H9 (cell line): Measurements from ENCODE around the gene VDR. TPM values are rescaled to one million over a fixed set of nuclear protein-coding genes. Genes with fewer than 3 reads are reported as not detected.

Experiments
- DNase-seq: peaks from one replicate; pipeline ENCODE4 v3.0.0-alpha.2; 2017
- H2AFZ ChIP-seq: one replicate; pipeline ENCODE4 v1.6.1; 2013; ENCODE audit warnings: mild to moderate bottlenecking, low read length, control low read depth, moderate library complexity
- H2AK5ac ChIP-seq: 2 replicates; pipeline ENCODE4 v1.6.1; 2013; ENCODE audit warnings: low read length, control low read depth, mixed read lengths; ENCODE audit not compliant: insufficient read length
- H2BK120ac ChIP-seq: one replicate; pipeline ENCODE4 v1.6.1; 2013; ENCODE audit warnings: low read depth, mild to moderate bottlenecking, low read length, control low read depth, inconsistent platforms; ENCODE audit not compliant: poor library complexity, severe bottlenecking
- H2BK12ac ChIP-seq: 2 replicates; pipeline ENCODE4 v1.6.1; 2013; ENCODE audit warnings: low read length, control low read depth, mixed read lengths, low read depth; ENCODE audit not compliant: insufficient read length
- H2BK15ac ChIP-seq: 2 replicates; pipeline ENCODE4 v1.6.1; 2013; ENCODE audit warnings: low read depth, low read length, control low read depth
- H2BK20ac ChIP-seq: one replicate; pipeline ENCODE4 v1.6.1; 2013; ENCODE audit warnings: low read depth, mild to moderate bottlenecking, low read length, control low read depth, inconsistent platforms; ENCODE audit not compliant: poor library complexity, severe bottlenecking
- H2BK5ac ChIP-seq: 2 replicates; pipeline ENCODE4 v1.6.1; 2013; ENCODE audit warnings: low read length, control low read depth, mixed read lengths; ENCODE audit not compliant: insufficient read length
- H3K14ac ChIP-seq: 2 replicates; pipeline ENCODE4 v1.6.1; 2013; ENCODE audit warnings: low read length, control low read depth; ENCODE audit not compliant: insufficient read depth
- H3K18ac ChIP-seq: 2 replicates; pipeline ENCODE4 v1.6.1; 2013; ENCODE audit warnings: low read depth, mild to moderate bottlenecking, mixed read lengths, low read length, control low read depth; ENCODE audit not compliant: insufficient read length
- H3K23ac ChIP-seq: 2 replicates; pipeline ENCODE4 v1.6.1; 2013; ENCODE audit warnings: low read length, control low read depth, mixed read lengths, low read depth; ENCODE audit not compliant: insufficient read length
- H3K23me2 ChIP-seq: 2 replicates; pipeline ENCODE4 v1.6.1; 2013; ENCODE audit warnings: low read depth, mild to moderate bottlenecking, mixed read lengths, low read length, control low read depth; ENCODE audit not compliant: insufficient read length, poor library complexity, severe bottlenecking
- H3K27ac ChIP-seq: 2 replicates; pipeline ENCODE4 v1.5.1; 2013; ENCODE audit warnings: low read length, control low read depth, mixed read lengths, low read depth; ENCODE audit not compliant: insufficient read length
- H3K27me3 ChIP-seq: 2 replicates; pipeline ENCODE4 v1.6.1; 2013; ENCODE audit warnings: low read length, control low read depth, inconsistent platforms; ENCODE audit not compliant: insufficient read depth
- H3K4ac ChIP-seq: 2 replicates; pipeline ENCODE4 v1.6.1; 2013; ENCODE audit warnings: low read depth, mild to moderate bottlenecking, control low read depth, inconsistent platforms, low read length, moderate library complexity
- H3K4me1 ChIP-seq: 2 replicates; pipeline ENCODE4 v1.6.1; 2013; ENCODE audit warnings: low read length, control low read depth, inconsistent platforms; ENCODE audit not compliant: insufficient read depth
- H3K4me2 ChIP-seq: 2 replicates; pipeline ENCODE4 v1.6.1; 2013; ENCODE audit warnings: low read length, control low read depth, mixed read lengths; ENCODE audit not compliant: insufficient read length, insufficient read depth
- H3K56ac ChIP-seq: 2 replicates; pipeline ENCODE4 v1.6.1; 2013; ENCODE audit warnings: low read depth, mild to moderate bottlenecking, mixed read lengths, low read length, control low read depth; ENCODE audit not compliant: insufficient read length
- H3K79me1 ChIP-seq: 2 replicates; pipeline ENCODE4 v1.6.1; 2013; ENCODE audit warnings: low read depth, mild to moderate bottlenecking, moderate library complexity, low read length, control low read depth, inconsistent platforms; ENCODE audit not compliant: insufficient read depth, poor library complexity, severe bottlenecking
- H3K79me2 ChIP-seq: 2 replicates; pipeline ENCODE4 v1.6.1; 2013; ENCODE audit warnings: low read length, control low read depth, inconsistent platforms; ENCODE audit not compliant: insufficient read depth
- H3K9ac ChIP-seq: 2 replicates; pipeline ENCODE4 v1.6.1; 2013; ENCODE audit warnings: low read length, control low read depth, mixed read lengths; ENCODE audit not compliant: insufficient read length; ENCODE audit errors: extremely low read depth
- H3K9me3 ChIP-seq: one replicate; pipeline ENCODE4 v1.6.1; 2013; ENCODE audit warnings: low read depth, low read length, inconsistent platforms; ENCODE audit not compliant: control insufficient read depth
- H3T11ph ChIP-seq: one replicate; pipeline ENCODE4 v1.6.1; 2013; ENCODE audit warnings: mild to moderate bottlenecking, low read length, control low read depth, inconsistent platforms
- H4K20me1 ChIP-seq: one replicate; pipeline ENCODE4 v1.6.1; 2013; ENCODE audit not compliant: control insufficient read depth, insufficient read length, insufficient read depth
- H4K5ac ChIP-seq: 2 replicates; pipeline ENCODE4 v1.6.1; 2013; ENCODE audit warnings: low read depth, mild to moderate bottlenecking, mixed read lengths, low read length, control low read depth; ENCODE audit not compliant: insufficient read length
- H4K8ac ChIP-seq: replicated peaks from 2 replicates; pipeline ENCODE4 v1.6.1; 2013; ENCODE audit warnings: low read length, control low read depth, mixed read lengths, low read depth; ENCODE audit not compliant: insufficient read length
- H4K91ac ChIP-seq: 2 replicates; pipeline ENCODE4 v1.6.1; 2013; ENCODE audit warnings: low read depth, mild to moderate bottlenecking, moderate library complexity, mixed read lengths, low read length, control low read depth; ENCODE audit not compliant: insufficient read length
- H3K27ac Mint-ChIP-seq, 3 experiments: 2 replicates in 2 of 3; 3 replicates in 1 of 3; pipeline ENCODE4 v1.8.0; 2020 to 2021; ENCODE audit warnings: mixed read lengths in 3 of 3, mild to moderate bottlenecking in 1 of 3, moderate library complexity in 1 of 3
- H3K27me3 Mint-ChIP-seq: 2 replicates; pipeline ENCODE4 v1.8.0; 2021; ENCODE audit warnings: low read depth, mild to moderate bottlenecking, moderate library complexity, mixed read lengths
- H3K36me3 Mint-ChIP-seq, 3 experiments: 2 replicates in 2 of 3; 3 replicates in 1 of 3; pipeline ENCODE4 v1.8.0; 2020 to 2021; ENCODE audit warnings: low read depth in 3 of 3, mixed read lengths in 3 of 3; ENCODE audit not compliant: insufficient read depth in 1 of 3
- H3K4me1 Mint-ChIP-seq, 2 experiments: 2 replicates each; pipeline ENCODE4 v1.8.0; 2020; ENCODE audit warnings: mixed read lengths in 2 of 2
- H3K4me3 Mint-ChIP-seq, 2 experiments: 2 replicates in 1 of 2; 3 replicates in 1 of 2; pipeline ENCODE4 v1.8.0; 2020 to 2021; ENCODE audit warnings: mild to moderate bottlenecking in 2 of 2, mixed read lengths in 2 of 2, moderate library complexity in 1 of 2
- H3K9me3 Mint-ChIP-seq, 2 experiments: 2 replicates in 1 of 2; 3 replicates in 1 of 2; pipeline ENCODE4 v1.8.0; 2020; ENCODE audit warnings: mild to moderate bottlenecking in 2 of 2, mixed read lengths in 2 of 2, moderate library complexity in 1 of 2
- WGBS: extraction: QIAGEN DNeasy Blood & Tissue Kit; methylation state at CpG from one replicate; pipeline ENCODE4 v1.1.7; 2013; ENCODE audit warnings: missing lambda C conversion rate, low lambda C conversion rate, mixed read lengths; ENCODE audit not compliant: insufficient read length; ENCODE audit errors: extremely low coverage; 5-methylcytosine and 5-hydroxymethylcytosine counted together
- total RNA-seq: library from RNA; stranded (reverse); gene quantifications from 2 replicates; pipeline ENCODE4 v1.2.1, GENCODE V29; 2021
- TF ChIP-seq, protein P1 (sequence below): fragments of 200-600 bp; sonication (generic); conservative IDR thresholded peaks from 3 replicates; pipeline ENCODE4 v1.8.0; 2021; ENCODE audit warnings: antibody characterized with exemption, mild to moderate bottlenecking

VDR gene
- total RNA-seq, 1 experiment from 2014 or later = 0.61 TPM

DNA sequence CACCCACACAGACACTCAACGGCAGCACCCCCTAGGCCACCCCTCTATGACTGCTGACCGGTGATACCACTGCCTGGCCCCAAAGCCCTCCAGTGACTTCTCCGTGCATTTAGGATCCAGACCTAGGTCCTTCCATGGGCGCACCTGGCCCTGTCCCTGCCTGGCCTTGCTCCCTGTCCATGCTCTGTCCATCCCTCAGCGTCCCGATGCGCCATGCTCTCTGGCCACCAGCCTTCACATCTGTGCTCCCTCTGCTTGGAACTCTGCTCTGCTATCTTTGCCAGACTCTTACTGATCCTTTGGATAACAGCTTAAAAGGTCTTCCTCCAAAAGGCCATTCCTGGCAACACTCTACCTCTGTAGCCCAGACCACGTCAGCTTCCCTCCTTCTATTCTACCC lies 59.7 kb downstream of the VDR start:
- no peak overlapping the region for H4K5ac ChIP-seq
- no peak overlapping the region for H3K18ac ChIP-seq
- no peak overlapping the region for H2AFZ ChIP-seq
- H3K14ac ChIP-seq = no peak overlapping the region
- Mint-ChIP-seq H3K4me1 (peaks cover 20 to 22% of the 10 kb centered on the region in 2 experiments), H3K9me3 (no peaks in the 10 kb centered on the region; a peak in 1 of 5 replicates), H3K27me3 (peaks cover 26% of the 10 kb centered on the region), H3K36me3 (no peaks in the 10 kb centered on the region), H3K4me3 (no peak overlapping the region), H3K27ac (peak overlapping the region in 1 of 3 experiments; percentile 4; a peak in 1 of 7 replicates)
- H3K9me3 ChIP-seq = no peaks in the 10 kb centered on the region
- no peak overlapping the region for H2BK20ac ChIP-seq
- TF ChIP-seq, protein P1, sequence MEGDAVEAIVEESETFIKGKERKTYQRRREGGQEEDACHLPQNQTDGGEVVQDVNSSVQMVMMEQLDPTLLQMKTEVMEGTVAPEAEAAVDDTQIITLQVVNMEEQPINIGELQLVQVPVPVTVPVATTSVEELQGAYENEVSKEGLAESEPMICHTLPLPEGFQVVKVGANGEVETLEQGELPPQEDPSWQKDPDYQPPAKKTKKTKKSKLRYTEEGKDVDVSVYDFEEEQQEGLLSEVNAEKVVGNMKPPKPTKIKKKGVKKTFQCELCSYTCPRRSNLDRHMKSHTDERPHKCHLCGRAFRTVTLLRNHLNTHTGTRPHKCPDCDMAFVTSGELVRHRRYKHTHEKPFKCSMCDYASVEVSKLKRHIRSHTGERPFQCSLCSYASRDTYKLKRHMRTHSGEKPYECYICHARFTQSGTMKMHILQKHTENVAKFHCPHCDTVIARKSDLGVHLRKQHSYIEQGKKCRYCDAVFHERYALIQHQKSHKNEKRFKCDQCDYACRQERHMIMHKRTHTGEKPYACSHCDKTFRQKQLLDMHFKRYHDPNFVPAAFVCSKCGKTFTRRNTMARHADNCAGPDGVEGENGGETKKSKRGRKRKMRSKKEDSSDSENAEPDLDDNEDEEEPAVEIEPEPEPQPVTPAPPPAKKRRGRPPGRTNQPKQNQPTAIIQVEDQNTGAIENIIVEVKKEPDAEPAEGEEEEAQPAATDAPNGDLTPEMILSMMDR = no peak
- peaks cover 2% of the 10 kb centered on the region; the same call in 1 of the 2 replicates for H3K4me1 ChIP-seq
- H3T11ph ChIP-seq = no peak overlapping the region
- no peaks in the 10 kb centered on the region for H4K20me1 ChIP-seq
- H2BK12ac ChIP-seq = no peak overlapping the region
- no peaks in the 10 kb centered on the region for H3K23me2 ChIP-seq
- H4K91ac ChIP-seq = no peak overlapping the region
- no peaks in the 10 kb centered on the region for H3K79me1 ChIP-seq
- DNase-seq = no peak
- H2BK120ac ChIP-seq = no peak overlapping the region
- no peak overlapping the region for H3K4me2 ChIP-seq
- no peak overlapping the region for H2BK5ac ChIP-seq
- no peak overlapping the region for H3K9ac ChIP-seq
- H2AK5ac ChIP-seq = no peak overlapping the region
- H3K56ac ChIP-seq = no peak overlapping the region
- no peak overlapping the region for H3K27ac ChIP-seq
- no peak overlapping the region for H3K23ac ChIP-seq
- no peak overlapping the region for H2BK15ac ChIP-seq
- H3K27me3 ChIP-seq = no peaks in the 10 kb centered on the region; the same call in 1 of the 2 replicates
- no peak overlapping the region for H4K8ac ChIP-seq
- H3K4ac ChIP-seq = no peak overlapping the region
- no peaks in the 10 kb centered on the region for H3K79me2 ChIP-seq
- WGBS = no CpG with 5 or more reads among the region's 8 CpGs
